Coronary artery (tissue), 2 donors: ENCODE data around the gene EBP.

Experiments used
- DNase-seq: peaks from one replicate; pipeline ENCODE4 v3.0.0-alpha.2; 2017; ENCODE audit warnings: low spot score
- H3K27ac ChIP-seq, 2 donors: fragments of 200-600 bp; sonication (generic); one replicate each; pipeline ENCODE4 v1.5.1; 2016 to 2019
- H3K4me3 ChIP-seq: fragments of 200-600 bp; sonication (generic); 2 replicates; pipeline ENCODE4 v1.5.1; 2016; ENCODE audit warnings: mild to moderate bottlenecking, moderate library complexity
- CTCF ChIP-seq: fragments of 200-600 bp; sonication (generic); IDR thresholded peaks from one replicate; pipeline ENCODE4 v1.5.1; 2019; ENCODE audit warnings: antibody characterized with exemption

The EBP gene

GRCh38 chrX:48532161-48532560 is 10.6 kb downstream of the EBP start:
- no peak for DNase-seq
- Histone ChIP-seq H3K4me3 (no peak overlapping the region), H3K27ac (peak overlapping the region in 1 of 2 donors; percentile 66)
- TF ChIP-seq CTCF = no peak

- Histone ChIP-seq H3K4me3 (no peak overlapping the region), H3K27ac (peak overlapping the region in 1 of 2 donors; percentile 66)
- no peak for DNase-seq
- TF ChIP-seq CTCF = no peak
These were observed 11.6 kb downstream of the EBP start for GRCh38 chrX:48533165-48533564.

- H3K4me3 ChIP-seq = peak overlapping the region; percentile 82
- peak overlapping the region; percentile 74 to 93 for H3K27ac ChIP-seq
- no peak for DNase-seq
- TF ChIP-seq CTCF = no peak
These were observed 17.2 kb downstream of the EBP start for GRCh38 chrX:48538641-48539344.

GRCh38 chrX:48539345-48540027 is 17.9 kb downstream of the EBP start, which contains the start of gene TBC1D25:
Gene TBC1D25 (plus strand): TSS chrX:48539714. CDS start chrX:48539798, 84 bp downstream.
- DNase-seq = peak; percentile 96
- H3K27ac ChIP-seq = peak within 1 kb of the TSS; percentile 74 to 93
- H3K4me3 ChIP-seq = peak within 1 kb of the TSS; percentile 82
- TF ChIP-seq CTCF = no peak

- TF ChIP-seq CTCF = no peak
- DNase-seq = peak; percentile 76
- Histone ChIP-seq H3K27ac (peak overlapping the region; percentile 74 to 93), H3K4me3 (peak overlapping the region; percentile 82)
These were observed 18.4 kb downstream of the EBP start for GRCh38 chrX:48540028-48540375.

GRCh38 chrX:48540480-48540879 is 18.9 kb downstream of the EBP start:
- no peak for TF ChIP-seq CTCF
- peak overlapping the region in 1 of 2 donors; percentile 93 for H3K27ac ChIP-seq
- DNase-seq = no peak

More at GRCh38 chrX:48540480-48540879, 18.9 kb downstream of the EBP start:
- peak overlapping the region; percentile 82 for H3K4me3 ChIP-seq
